Measurements from ENCODE around the gene LACC1. TPM values are rescaled to one million over a fixed set of nuclear protein-coding genes. Genes with fewer than 3 reads are reported as not detected.

Gene LACC1
- total and polyA plus RNA-seq, 12 donors = 1.8 to 16.5 (median 6.2) TPM

GRCh38 chr13:43936647-43937046 is 56.9 kb downstream of the LACC1 start:
- no peak for TF ChIP-seq CTCF (IDR thresholded peaks at IDR 0.05)
- Histone ChIP-seq H3K36me3 (no peaks in the 10 kb centered on the region), H3K27me3 (peaks cover 0 to 83% (median 0%) of the 10 kb centered on the region in 7 donors), H3K27ac (peak overlapping the region in 5 of 10 donors; percentile 36 to 56 (median 54)), H3K9me3 (peaks cover 0 to 2% (median 0%) of the 10 kb centered on the region in 11 donors), H3K4me3 (no peak overlapping the region), H3K4me1 (peaks cover 3 to 42% (median 22%) of the 10 kb centered on the region in 9 donors)
- no peak for DNase-seq
- intact Hi-C loops (cut with DNase I) = loop anchor here in 1 of 10 donors (5.0 kb wide), 1 partner anchor 81 kb away; no protein-coding TSS in a partner anchor
- WGBS, 2 donors = 58 to 60% methylated on average over 3 of the region's 3 CpGs
- peak in 6 of 8 donors; percentile 33 to 80 (median 45) for ATAC-seq

- H3K27ac ChIP-seq = peak overlapping the region in 6 of 10 donors; percentile 31 to 56 (median 50)
- no peak for DNase-seq
- H3K4me3 ChIP-seq = no peak overlapping the region
- no peaks in the 10 kb centered on the region for H3K9me3 ChIP-seq
- peak in 5 of 8 donors; percentile 20 to 76 (median 49) for ATAC-seq
- 54 to 74% methylated on average over 1 of the region's 1 CpG for WGBS, 2 donors
- no peaks in the 10 kb centered on the region for H3K36me3 ChIP-seq
- intact Hi-C loops (cut with DNase I) = loop anchor here in 1 of 10 donors (5.0 kb wide), 1 partner anchor 79 kb away; no protein-coding TSS in a partner anchor
- H3K4me1 ChIP-seq = peaks cover 3 to 42% (median 22%) of the 10 kb centered on the region in 9 donors
- H3K27me3 ChIP-seq = peaks cover 0 to 83% (median 0%) of the 10 kb centered on the region in 7 donors
- TF ChIP-seq CTCF (IDR thresholded peaks at IDR 0.05) = no peak
These were observed 58.1 kb downstream of the LACC1 start for GRCh38 chr13:43937839-43938238.

- DNase-seq = no peak
- no peaks in the 10 kb centered on the region for H3K9me3 ChIP-seq
- TF ChIP-seq CTCF (IDR thresholded peaks at IDR 0.05) = no peak
- H3K36me3 ChIP-seq = no peaks in the 10 kb centered on the region
- intact Hi-C loops (cut with DNase I) = loop anchor here in 1 of 10 donors (5.0 kb wide), 1 partner anchor 79 kb away; no protein-coding TSS in a partner anchor
- H3K27me3 ChIP-seq = peaks cover 0 to 83% (median 0%) of the 10 kb centered on the region in 7 donors
- no peak for ATAC-seq
- peaks cover 3 to 42% (median 22%) of the 10 kb centered on the region in 9 donors for H3K4me1 ChIP-seq
- peak overlapping the region in 3 of 10 donors; percentile 8 to 31 (median 16) for H3K27ac ChIP-seq
- 65 to 78% methylated on average over 1 of the region's 1 CpG for WGBS, 2 donors
- H3K4me3 ChIP-seq = no peak overlapping the region
These were observed 58.7 kb downstream of the LACC1 start for GRCh38 chr13:43938449-43938848.

GRCh38 chr13:43939086-43939485 is 59.4 kb downstream of the LACC1 start:
- Histone ChIP-seq H3K27ac (no peak overlapping the region), H3K9me3 (no peaks in the 10 kb centered on the region), H3K4me3 (no peak overlapping the region), H3K27me3 (peaks cover 0 to 78% (median 0%) of the 10 kb centered on the region in 7 donors), H3K4me1 (peaks cover 3 to 42% (median 22%) of the 10 kb centered on the region in 9 donors), H3K36me3 (no peaks in the 10 kb centered on the region)
- DNase-seq = no peak
- WGBS, 2 donors = 96 to 100% methylated on average over 1 of the region's 1 CpG
- peak in 4 of 8 donors; percentile 9 to 58 (median 36) for ATAC-seq
- intact Hi-C loops (cut with DNase I) = loop anchor here in 1 of 10 donors (5.0 kb wide), 1 partner anchor 78 kb away; no protein-coding TSS in a partner anchor
- TF ChIP-seq CTCF (IDR thresholded peaks at IDR 0.05) = no peak
